Activated T-helper 1 cell treated with anti-CD3 and anti-CD28 coated beads, Interleukin-12 subunit alpha, Interleukin-12 subunit beta, Interleukin-2, Interleukin-4 antibody, amounts not matched to agents 30 ng/mL and 10 ng/mL and 1 ng/mL, durations not matched to agents 14 hours and 24 hours and 36 hours (primary cell): ENCODE measurements around the gene CLCA4. TPM values are rescaled to one million over a fixed set of nuclear protein-coding genes. Genes with fewer than 3 reads are reported as not detected.

Source experiments
- DNase-seq: peaks from one replicate; pipeline ENCODE4 v3.0.0; 2021; ENCODE audit warnings: low spot score
- H3K27ac Mint-ChIP-seq: one replicate; pipeline ENCODE4 v1.8.0; 2021; ENCODE audit warnings: mild to moderate bottlenecking, mixed read lengths
- H3K27me3 Mint-ChIP-seq: one replicate; pipeline ENCODE4 v1.8.0; 2022; ENCODE audit warnings: mild to moderate bottlenecking, moderate library complexity, mixed read lengths; ENCODE audit not compliant: insufficient read depth
- H3K36me3 Mint-ChIP-seq: one replicate; pipeline ENCODE4 v1.8.0; 2021; ENCODE audit warnings: low read depth, mixed read lengths
- H3K4me1 Mint-ChIP-seq: one replicate; pipeline ENCODE4 v1.8.0; 2021; ENCODE audit warnings: low read depth, mixed read lengths
- H3K4me3 Mint-ChIP-seq: one replicate; pipeline ENCODE4 v1.8.0; 2021; ENCODE audit warnings: mild to moderate bottlenecking, moderate library complexity, mixed read lengths
- H3K9me3 Mint-ChIP-seq: one replicate; pipeline ENCODE4 v1.8.0; 2021; ENCODE audit warnings: mixed read lengths
- intact Hi-C: fragments of 100-400 bp; cut with micrococcal nuclease; formaldehyde crosslinking; loops from one replicate; pipeline ENCODE4 v1.15.1; 2024
- total RNA-seq: library from RNA; stranded (reverse); gene quantifications from 2 replicates; pipeline ENCODE4 v1.2.3, GENCODE V29; 2022

CLCA4 gene
- total RNA-seq, 1 donor from 2014 or later, result not detected

DNA sequence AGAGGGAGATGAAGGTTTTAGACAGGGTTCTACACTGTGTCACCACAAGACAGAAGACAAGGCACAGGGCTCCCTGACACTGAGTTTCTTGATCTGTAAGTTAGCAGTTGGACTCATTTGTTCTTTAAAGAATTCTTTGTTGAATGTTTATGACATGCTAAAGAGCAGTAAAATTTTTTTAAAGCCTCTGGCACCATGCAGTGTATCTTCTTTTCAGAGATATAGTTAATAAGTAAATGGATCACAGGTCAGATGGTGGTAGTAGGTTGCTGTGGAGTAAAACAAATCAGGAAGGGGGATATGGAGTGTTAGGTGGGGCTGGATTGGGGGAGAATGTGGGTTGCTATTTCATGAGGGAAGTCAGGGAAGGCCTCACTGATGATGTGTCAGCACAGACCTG, 2.0 kb downstream of the CLCA4 start:
- peaks cover 1% of the 10 kb centered on the region for H3K27me3 Mint-ChIP-seq
- intact Hi-C loops, result no loop called here
- H3K36me3 Mint-ChIP-seq, result no peaks in the 10 kb centered on the region
- H3K9me3 Mint-ChIP-seq, result no peaks in the 10 kb centered on the region
- no peak overlapping the region for H3K4me3 Mint-ChIP-seq
- DNase-seq, result no peak
- no peaks in the 10 kb centered on the region for H3K4me1 Mint-ChIP-seq
- H3K27ac Mint-ChIP-seq, result no peak overlapping the region

DNA sequence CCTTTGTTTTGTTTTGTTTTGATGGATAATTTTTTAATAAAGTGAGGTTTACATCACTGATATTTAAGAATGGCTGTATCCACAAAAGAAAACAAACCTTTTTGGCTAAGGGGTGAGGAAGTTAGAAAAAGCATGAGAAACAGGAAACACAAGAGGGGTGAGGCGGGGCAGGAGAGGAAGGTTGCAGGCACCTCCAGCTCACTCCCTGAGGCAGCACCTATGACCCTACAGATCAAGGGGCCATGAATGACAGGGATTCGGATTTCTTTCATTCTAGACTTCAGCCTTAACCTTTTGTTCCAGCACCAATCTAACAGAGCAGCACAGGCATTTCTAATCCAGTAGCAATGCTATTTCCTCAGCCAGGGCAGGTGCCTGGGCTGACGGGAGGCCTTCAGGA, 4.4 kb downstream of the CLCA4 start:
- no peak overlapping the region for H3K27ac Mint-ChIP-seq
- no peaks in the 10 kb centered on the region for H3K36me3 Mint-ChIP-seq
- no peaks in the 10 kb centered on the region for H3K9me3 Mint-ChIP-seq
- peaks cover 1% of the 10 kb centered on the region for H3K27me3 Mint-ChIP-seq
- intact Hi-C loops, result no loop called here
- no peak overlapping the region for H3K4me3 Mint-ChIP-seq
- DNase-seq, result no peak
- no peaks in the 10 kb centered on the region for H3K4me1 Mint-ChIP-seq

DNA sequence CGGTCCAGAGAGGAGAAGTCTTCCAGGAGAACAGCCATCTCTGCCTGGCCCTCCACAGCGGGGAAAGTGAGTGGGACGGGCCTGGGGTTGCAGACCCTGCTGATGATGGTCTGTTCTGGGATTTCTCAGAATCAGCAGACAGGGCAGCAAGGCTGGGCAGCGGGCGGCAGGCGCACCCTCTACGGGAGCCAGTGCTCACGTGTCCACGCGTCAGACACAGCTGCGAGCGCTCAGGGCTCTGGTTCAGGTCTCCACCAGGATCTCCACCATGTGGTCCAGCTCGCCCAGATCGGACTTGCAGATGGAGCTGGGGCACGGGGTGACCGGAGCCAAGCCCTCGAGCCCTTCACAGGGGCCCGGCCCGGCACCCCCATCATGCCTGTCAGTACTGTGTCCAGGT, 5.5 kb downstream of the CLCA4 start:
- Mint-ChIP-seq H3K9me3 (peaks cover 2% of the 10 kb centered on the region), H3K27me3 (peaks cover 1% of the 10 kb centered on the region), H3K4me3 (no peak overlapping the region), H3K36me3 (no peaks in the 10 kb centered on the region), H3K27ac (no peak overlapping the region), H3K4me1 (no peaks in the 10 kb centered on the region)
- intact Hi-C loops, result no loop called here
- no peak for DNase-seq

DNA sequence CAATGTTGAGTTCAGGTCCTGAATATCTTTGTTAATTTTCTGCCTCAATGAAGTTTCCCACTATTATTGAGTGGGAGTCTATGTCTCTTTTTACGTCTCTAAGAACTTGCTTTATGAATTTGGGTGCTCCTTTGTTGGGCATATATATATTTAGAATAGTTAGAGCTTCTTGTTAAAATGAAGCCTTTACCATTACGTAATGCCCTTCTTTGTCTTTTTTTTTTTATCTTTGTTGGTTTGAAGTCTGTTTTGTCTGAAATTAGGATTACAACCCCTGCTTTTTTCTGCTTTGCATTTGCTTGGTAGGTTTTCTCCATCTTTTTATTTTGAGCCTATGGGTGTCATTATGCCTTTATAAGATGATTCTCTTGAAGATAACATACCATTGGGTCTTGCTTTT, 10.9 kb downstream of the CLCA4 start:
- intact Hi-C loops, result no loop called here
- Mint-ChIP-seq H3K4me3 (no peak overlapping the region), H3K9me3 (peaks cover 24% of the 10 kb centered on the region), H3K27ac (no peak overlapping the region), H3K36me3 (no peaks in the 10 kb centered on the region), H3K4me1 (no peaks in the 10 kb centered on the region), H3K27me3 (no peaks in the 10 kb centered on the region)
- no peak for DNase-seq

DNA sequence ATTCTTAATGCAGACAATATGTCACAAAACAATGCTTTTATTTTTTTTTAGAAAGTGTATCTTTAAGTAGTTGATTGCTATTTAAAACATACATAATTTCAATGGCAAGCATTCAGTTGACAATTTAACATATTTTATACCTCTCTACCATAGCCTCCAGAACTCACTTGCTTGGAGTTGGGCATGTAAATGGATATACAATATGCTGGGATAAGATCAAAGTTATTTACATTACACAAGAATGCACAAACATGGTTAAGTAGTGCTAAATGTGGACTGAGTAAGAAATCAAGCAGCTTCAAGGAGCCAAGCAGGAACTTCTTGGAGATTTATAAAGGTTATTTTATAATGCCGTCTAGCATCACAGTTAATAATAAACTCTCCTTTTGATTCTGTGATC, 17.0 kb downstream of the CLCA4 start:
- no peaks in the 10 kb centered on the region for H3K36me3 Mint-ChIP-seq
- H3K27ac Mint-ChIP-seq, result no peak overlapping the region
- intact Hi-C loops, result no loop called here
- H3K27me3 Mint-ChIP-seq, result no peaks in the 10 kb centered on the region
- peaks cover 7% of the 10 kb centered on the region for H3K9me3 Mint-ChIP-seq
- H3K4me3 Mint-ChIP-seq, result no peak overlapping the region
- no peaks in the 10 kb centered on the region for H3K4me1 Mint-ChIP-seq
- no peak for DNase-seq

DNA sequence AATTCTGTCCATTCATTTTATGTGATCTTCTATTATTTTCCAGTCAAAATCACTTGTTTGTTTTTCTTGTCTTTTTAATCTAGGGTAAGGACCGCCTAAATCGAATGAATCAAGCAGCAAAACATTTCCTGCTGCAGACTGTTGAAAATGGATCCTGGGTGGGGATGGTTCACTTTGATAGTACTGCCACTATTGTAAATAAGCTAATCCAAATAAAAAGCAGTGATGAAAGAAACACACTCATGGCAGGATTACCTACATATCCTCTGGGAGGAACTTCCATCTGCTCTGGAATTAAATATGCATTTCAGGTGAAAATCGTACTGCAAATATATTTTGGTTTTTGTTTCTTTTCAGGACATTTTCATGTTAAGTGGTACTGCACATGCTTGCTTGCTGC, 20.5 kb downstream of the CLCA4 start:
- Mint-ChIP-seq H3K9me3 (no peaks in the 10 kb centered on the region), H3K4me1 (no peaks in the 10 kb centered on the region), H3K27me3 (peaks cover 3% of the 10 kb centered on the region), H3K36me3 (no peaks in the 10 kb centered on the region), H3K27ac (no peak overlapping the region), H3K4me3 (no peak overlapping the region)
- no peak for DNase-seq
- intact Hi-C loops, result no loop called here

DNA sequence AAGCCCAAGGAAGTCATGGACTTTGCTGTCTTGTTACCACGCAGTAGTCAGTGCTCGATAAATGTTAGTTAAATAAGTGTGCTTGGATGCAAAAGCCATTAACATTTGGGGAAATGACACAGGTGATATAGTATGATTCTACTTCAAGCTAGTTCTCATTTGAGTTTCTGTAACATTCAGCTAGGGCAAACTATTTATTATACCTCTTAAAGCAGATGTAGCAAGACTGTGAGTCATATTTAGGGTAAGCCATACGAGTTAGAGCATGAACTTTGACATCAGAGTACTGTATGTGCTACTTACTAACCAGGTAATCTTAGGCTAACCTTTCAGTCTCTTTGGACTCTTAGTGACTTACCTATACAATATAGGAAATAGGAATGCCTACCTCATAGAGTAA, 21.0 kb downstream of the CLCA4 start:
- no peak for DNase-seq
- Mint-ChIP-seq H3K4me3 (no peak overlapping the region), H3K4me1 (no peaks in the 10 kb centered on the region), H3K27me3 (peaks cover 3% of the 10 kb centered on the region), H3K27ac (no peak overlapping the region), H3K36me3 (no peaks in the 10 kb centered on the region), H3K9me3 (no peaks in the 10 kb centered on the region)
- intact Hi-C loops, result no loop called here

DNA sequence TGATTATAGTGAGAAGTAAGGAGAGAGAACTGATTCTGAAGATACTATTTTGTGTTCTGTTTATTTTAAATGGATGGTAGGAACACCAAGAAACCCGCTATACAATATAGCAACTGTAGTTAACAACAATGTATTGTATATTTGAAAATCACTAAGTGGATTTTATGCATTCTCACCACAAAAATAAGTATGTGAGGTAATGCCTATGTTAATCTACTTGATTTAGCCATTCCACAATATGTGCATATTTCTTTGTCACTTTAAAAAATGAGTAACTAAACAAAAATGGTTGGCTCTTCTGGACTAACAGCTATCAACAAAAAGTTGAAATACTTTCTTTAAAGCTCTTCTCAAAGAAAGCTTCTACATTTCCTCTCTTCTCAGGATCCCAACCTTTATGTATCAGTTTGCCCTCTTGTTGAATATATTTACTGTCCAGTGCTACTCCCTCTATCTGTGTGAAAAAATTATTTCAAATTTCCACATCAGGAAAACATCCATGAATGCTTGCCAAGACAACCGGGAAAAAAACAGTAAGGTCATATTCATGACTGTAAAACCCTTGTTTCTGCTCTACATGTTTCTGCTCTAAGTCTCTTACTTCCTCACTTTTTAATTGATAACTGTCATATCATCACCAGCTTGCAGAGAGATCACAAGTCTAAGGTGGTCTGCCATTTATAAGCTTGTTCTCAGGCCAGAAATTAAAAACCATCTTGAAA, 27.0 kb downstream of the CLCA4 start:
- H3K4me3 Mint-ChIP-seq, result no peak overlapping the region
- DNase-seq, result no peak
- no peaks in the 10 kb centered on the region for H3K9me3 Mint-ChIP-seq
- no peaks in the 10 kb centered on the region for H3K36me3 Mint-ChIP-seq
- peaks cover 5% of the 10 kb centered on the region for H3K27me3 Mint-ChIP-seq
- no peaks in the 10 kb centered on the region for H3K4me1 Mint-ChIP-seq
- H3K27ac Mint-ChIP-seq, result no peak overlapping the region
- intact Hi-C loops, result no loop called here

DNA sequence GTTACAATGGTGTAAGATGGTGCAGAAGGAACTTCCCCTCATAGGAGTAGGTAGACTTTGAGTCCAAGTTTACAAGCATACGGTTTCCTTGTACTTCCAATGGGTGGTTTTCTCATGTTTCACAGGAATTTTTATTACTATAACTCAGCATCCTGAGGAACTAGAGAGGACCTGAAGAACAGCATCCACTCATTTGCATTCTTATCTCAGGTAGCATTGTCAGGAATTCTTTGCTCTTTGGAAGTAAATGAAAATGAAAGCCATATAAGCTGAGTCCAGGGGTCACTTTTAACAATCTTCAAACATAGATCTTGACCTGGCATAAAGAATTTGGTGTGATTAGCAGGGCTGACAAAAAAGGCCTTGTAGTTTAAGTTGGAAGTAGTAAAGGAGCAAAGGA, 34.4 kb downstream of the CLCA4 start:
- H3K36me3 Mint-ChIP-seq, result no peaks in the 10 kb centered on the region
- H3K4me1 Mint-ChIP-seq, result no peaks in the 10 kb centered on the region
- no peaks in the 10 kb centered on the region for H3K9me3 Mint-ChIP-seq

DNA sequence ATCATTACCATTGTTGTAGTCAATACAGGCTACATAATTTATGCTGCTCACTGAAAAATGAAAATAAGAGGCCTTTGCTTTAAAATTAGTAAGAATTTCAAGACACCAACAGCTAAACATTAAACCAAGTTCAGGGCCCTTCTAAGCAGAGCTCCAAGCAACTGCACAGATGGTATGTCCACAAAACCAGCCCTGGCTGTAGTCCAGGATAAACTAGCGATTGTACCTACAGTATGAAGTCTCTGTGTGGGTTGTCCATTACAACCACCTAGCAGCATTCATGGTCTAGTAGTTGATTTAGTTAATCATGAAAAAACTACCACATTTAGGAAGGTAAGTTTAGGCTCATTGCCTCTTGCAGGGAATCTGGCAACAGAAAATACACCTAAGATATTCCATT, 35.3 kb downstream of the CLCA4 start:
- H3K4me1 Mint-ChIP-seq, result no peaks in the 10 kb centered on the region
- H3K9me3 Mint-ChIP-seq, result no peaks in the 10 kb centered on the region
- intact Hi-C loops, result no loop called here
- H3K36me3 Mint-ChIP-seq, result no peaks in the 10 kb centered on the region
- no peak for DNase-seq
- no peak overlapping the region for H3K27ac Mint-ChIP-seq
- no peak overlapping the region for H3K4me3 Mint-ChIP-seq
- no peaks in the 10 kb centered on the region for H3K27me3 Mint-ChIP-seq

More for the DNA sequence above, 34.4 kb downstream of the CLCA4 start:
- DNase-seq, result no peak
- no peak overlapping the region for H3K27ac Mint-ChIP-seq
- intact Hi-C loops, result no loop called here
- H3K4me3 Mint-ChIP-seq, result no peak overlapping the region
- peaks cover 2% of the 10 kb centered on the region for H3K27me3 Mint-ChIP-seq

DNA sequence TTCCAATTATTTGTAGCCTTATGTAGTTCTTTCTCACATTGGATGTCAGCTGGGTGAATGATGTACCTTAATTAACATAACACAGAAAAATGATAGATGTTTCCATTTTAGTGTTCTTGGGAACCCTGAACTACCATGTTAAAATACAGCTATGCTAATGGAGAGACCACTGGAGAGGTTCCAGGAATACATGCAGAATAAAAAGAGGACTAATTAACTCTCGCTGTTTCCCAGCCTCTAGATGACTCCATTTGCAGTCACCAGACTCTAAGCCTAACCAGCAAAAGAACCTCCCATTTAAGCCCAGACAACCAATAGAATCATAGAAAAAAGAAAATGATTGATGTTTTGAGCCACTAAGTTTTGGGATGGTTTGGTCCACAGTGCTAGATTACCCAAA, 36.2 kb downstream of the CLCA4 start:
- no peak overlapping the region for H3K4me3 Mint-ChIP-seq

DNA sequence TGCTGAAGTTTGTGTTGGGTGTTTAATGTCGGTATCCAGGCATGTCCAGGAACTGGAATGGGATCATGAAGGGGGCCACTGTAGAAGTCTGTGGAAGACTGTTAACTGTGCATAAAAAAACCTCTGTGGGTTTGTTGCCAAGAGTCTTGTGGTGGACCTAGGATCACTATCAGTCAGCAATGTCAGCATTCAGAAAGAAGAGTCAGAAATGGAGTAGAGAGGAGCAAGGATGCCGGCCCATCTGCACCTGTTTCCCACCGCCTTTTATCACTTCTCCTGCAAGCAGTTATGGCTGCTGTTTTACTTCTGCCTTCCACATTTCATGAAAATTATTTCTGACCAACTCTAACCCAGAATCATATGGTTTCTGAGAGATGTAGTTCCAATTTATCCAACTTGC, 36.7 kb downstream of the CLCA4 start:
- no peak overlapping the region for H3K4me3 Mint-ChIP-seq
- no peaks in the 10 kb centered on the region for H3K36me3 Mint-ChIP-seq

More for the DNA sequence above, 36.2 kb downstream of the CLCA4 start:
- H3K27ac Mint-ChIP-seq, result no peak overlapping the region
- DNase-seq, result no peak
- no peaks in the 10 kb centered on the region for H3K36me3 Mint-ChIP-seq
- no peaks in the 10 kb centered on the region for H3K4me1 Mint-ChIP-seq
- intact Hi-C loops, result no loop called here
- H3K9me3 Mint-ChIP-seq, result no peaks in the 10 kb centered on the region
- H3K27me3 Mint-ChIP-seq, result no peaks in the 10 kb centered on the region

DNA sequence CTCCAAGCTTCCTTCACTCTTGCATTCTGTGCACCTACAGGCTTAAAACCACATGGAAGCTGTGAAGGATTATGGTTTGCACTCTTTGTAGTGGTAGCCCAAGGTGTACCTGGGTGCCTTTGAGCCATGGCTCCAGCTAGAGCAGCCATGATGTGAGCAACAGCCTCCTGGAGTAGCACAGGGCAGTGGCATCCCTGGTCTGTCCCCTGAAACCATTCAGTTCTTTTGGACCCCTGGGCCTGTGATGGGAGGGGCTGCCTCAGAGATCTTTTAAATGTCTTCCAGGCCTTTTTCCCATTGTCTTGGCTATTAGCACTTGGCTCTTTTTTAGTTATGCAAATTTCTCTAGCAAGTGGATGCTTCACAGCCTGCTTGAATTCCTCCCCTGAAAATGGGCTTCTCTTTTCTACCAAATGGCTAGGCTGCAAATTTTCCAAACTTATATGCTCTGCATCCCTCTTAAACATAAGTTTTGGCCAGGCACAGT, 47.4 kb downstream of the CLCA4 start:
- peaks cover 6% of the 10 kb centered on the region for H3K9me3 Mint-ChIP-seq
- H3K4me1 Mint-ChIP-seq, result no peaks in the 10 kb centered on the region
- H3K27ac Mint-ChIP-seq, result no peak overlapping the region
- H3K4me3 Mint-ChIP-seq, result no peak overlapping the region
- no peak for DNase-seq
- no peaks in the 10 kb centered on the region for H3K27me3 Mint-ChIP-seq
- intact Hi-C loops, result no loop called here
- no peaks in the 10 kb centered on the region for H3K36me3 Mint-ChIP-seq

More for the DNA sequence above, 36.7 kb downstream of the CLCA4 start:
- H3K27ac Mint-ChIP-seq, result no peak overlapping the region
- no peaks in the 10 kb centered on the region for H3K27me3 Mint-ChIP-seq
- no peak for DNase-seq
- H3K9me3 Mint-ChIP-seq, result no peaks in the 10 kb centered on the region
- H3K4me1 Mint-ChIP-seq, result no peaks in the 10 kb centered on the region
- intact Hi-C loops, result no loop called here

DNA sequence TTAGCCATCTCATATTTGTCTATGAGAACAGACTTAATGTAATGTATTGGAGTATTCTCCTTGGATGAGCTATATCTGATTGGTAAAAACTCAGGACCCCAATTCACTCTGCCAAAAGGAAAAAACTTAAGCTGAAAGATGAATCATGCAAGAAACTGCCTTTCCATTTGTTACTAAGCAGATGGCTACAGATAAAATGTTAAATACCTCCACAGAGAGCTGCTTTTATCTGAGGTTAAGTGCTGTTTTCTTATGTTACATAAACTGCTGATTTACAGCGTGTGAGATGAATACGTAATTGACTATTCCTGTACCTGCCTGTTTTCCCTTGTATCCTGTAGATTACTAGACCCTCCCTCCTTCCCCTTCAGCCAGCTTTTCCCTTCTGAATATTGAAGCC, 49.3 kb downstream of the CLCA4 start:
- Mint-ChIP-seq H3K4me3 (no peak overlapping the region), H3K36me3 (no peaks in the 10 kb centered on the region), H3K27ac (no peak overlapping the region), H3K27me3 (no peaks in the 10 kb centered on the region), H3K9me3 (peaks cover 6% of the 10 kb centered on the region), H3K4me1 (no peaks in the 10 kb centered on the region)
- DNase-seq, result no peak
- intact Hi-C loops, result no loop called here
